ENCODE results near the gene HNRNPA1.

- TF ChIP-seq RARB (CRISPR knock-in tag; IDR thresholded peaks at IDR 0.05) (no peak), ARNTL (CRISPR knock-in tag; IDR thresholded peaks at IDR 0.05; ENCODE audit: borderline replicate concordance, low read depth) (no peak), TOX (CRISPR knock-in tag; IDR thresholded peaks at IDR 0.05; ENCODE audit: borderline replicate concordance) (no peak), OSR1 (CRISPR knock-in tag; IDR thresholded peaks at IDR 0.05) (no peak), ZFP3 (CRISPR knock-in tag; IDR thresholded peaks at IDR 0.05) (no peak), ZC3H10 (CRISPR knock-in tag; IDR thresholded peaks at IDR 0.05) (no peak), TCF4 (CRISPR knock-in tag; IDR thresholded peaks at IDR 0.05; ENCODE audit: borderline replicate concordance) (no peak), ESRRG (CRISPR knock-in tag; IDR thresholded peaks at IDR 0.05) (no peak), ZFP30 (CRISPR knock-in tag; IDR thresholded peaks at IDR 0.05) (no peak), CSDC2 (CRISPR knock-in tag; IDR thresholded peaks at IDR 0.05) (no peak), PPARA (CRISPR knock-in tag; IDR thresholded peaks at IDR 0.05; ENCODE audit: borderline replicate concordance) (no peak)
Observed at GRCh38 chr12:54240129-54240528, 40.4 kb upstream of the HNRNPA1 start.

Measured in SK-N-SH treated with all-trans-retinoic acid at 6 μM for 48 hours (cell line).